Activated T-cell treated with anti-CD3 and anti-CD28 coated beads, Interleukin-2, amount 50 U/mL, for 24 hours (primary cell): ENCODE results near the gene KIF12.
A peak's percentile ranks its signal among the peaks of the same experiment; 100 is the strongest.
"Not testable (repeated sequence)": the region's sequence is repeated elsewhere in the genome, so short reads cannot be mapped to it uniquely, and the experiment has no call there.

Source experiments
- DNase-seq: peaks from one replicate; pipeline ENCODE4 v3.0.0-alpha.2; 2020
- H3K27ac Mint-ChIP-seq: 2 replicates; pipeline ENCODE4 v1.8.0; 2020; ENCODE audit warnings: mild to moderate bottlenecking, mixed read lengths
- H3K27me3 Mint-ChIP-seq: 2 replicates; pipeline ENCODE4 v1.8.0; 2020; ENCODE audit warnings: mixed read lengths
- H3K36me3 Mint-ChIP-seq: 2 replicates; pipeline ENCODE4 v1.8.0; 2020; ENCODE audit warnings: low read depth, mixed read lengths
- H3K4me1 Mint-ChIP-seq: 2 replicates; pipeline ENCODE4 v1.8.0; 2020; ENCODE audit warnings: low read depth, mixed read lengths
- H3K4me3 Mint-ChIP-seq: 2 replicates; pipeline ENCODE4 v1.8.0; 2020; ENCODE audit warnings: mild to moderate bottlenecking, moderate library complexity, mixed read lengths
- H3K9me3 Mint-ChIP-seq: 2 replicates; pipeline ENCODE4 v1.8.0; 2020; ENCODE audit warnings: mixed read lengths

KIF12 gene

GRCh38 chr9:114086607-114087006 is 12.5 kb downstream of the KIF12 start:
- Mint-ChIP-seq H3K4me1 (peaks cover 2% of the 10 kb centered on the region), H3K27me3 (no peaks in the 10 kb centered on the region), H3K27ac (no peak overlapping the region), H3K36me3 (no peaks in the 10 kb centered on the region), H3K4me3 (no peak overlapping the region), H3K9me3 (no peaks in the 10 kb centered on the region)
- DNase-seq = no peak

GRCh38 chr9:114086009-114086408 is 13.1 kb downstream of the KIF12 start:
- Mint-ChIP-seq H3K9me3 (no peaks in the 10 kb centered on the region), H3K4me3 (no peak overlapping the region), H3K27ac (no peak overlapping the region), H3K4me1 (peaks cover 2% of the 10 kb centered on the region), H3K27me3 (no peaks in the 10 kb centered on the region), H3K36me3 (no peaks in the 10 kb centered on the region)
- no peak for DNase-seq

GRCh38 chr9:114085387-114085789 is 13.7 kb downstream of the KIF12 start:
- no peaks in the 10 kb centered on the region for H3K36me3 Mint-ChIP-seq
- no peak overlapping the region for H3K4me3 Mint-ChIP-seq
- no peak overlapping the region for H3K27ac Mint-ChIP-seq
- no peaks in the 10 kb centered on the region for H3K27me3 Mint-ChIP-seq
- no peaks in the 10 kb centered on the region for H3K9me3 Mint-ChIP-seq
- peaks cover 2% of the 10 kb centered on the region for H3K4me1 Mint-ChIP-seq
- no peak for DNase-seq

GRCh38 chr9:114084282-114085073 is 14.6 kb downstream of the KIF12 start:
- Mint-ChIP-seq H3K4me1 (peaks cover 2% of the 10 kb centered on the region), H3K36me3 (no peaks in the 10 kb centered on the region)
- no peak for DNase-seq

DNA sequence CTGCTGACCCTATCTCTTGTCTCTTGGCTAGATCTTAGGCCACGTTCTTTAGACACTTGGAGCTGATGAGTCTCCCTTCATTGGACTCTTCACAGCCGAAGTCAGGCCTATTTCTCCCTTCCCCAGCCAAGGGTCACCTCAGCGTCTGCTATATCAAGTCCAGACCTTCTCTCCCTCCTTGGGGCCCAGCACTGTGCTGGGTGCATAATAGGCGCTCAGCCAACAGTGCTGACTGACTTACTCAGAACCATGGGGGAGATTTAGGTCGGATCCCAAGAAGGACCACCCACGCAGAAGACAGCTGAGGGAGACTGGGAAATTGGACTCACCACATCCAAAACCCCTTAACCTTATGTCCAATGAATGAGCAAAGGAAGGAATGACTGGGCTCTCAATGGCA is 15.4 kb downstream of the KIF12 start:
- Mint-ChIP-seq H3K36me3 (no peaks in the 10 kb centered on the region), H3K4me1 (peaks cover 2% of the 10 kb centered on the region), H3K27me3 (no peaks in the 10 kb centered on the region), H3K27ac (no peak overlapping the region), H3K9me3 (no peaks in the 10 kb centered on the region), H3K4me3 (no peak overlapping the region)
- DNase-seq = no peak

More at GRCh38 chr9:114084282-114085073, 14.6 kb downstream of the KIF12 start:
- no peaks in the 10 kb centered on the region for H3K27me3 Mint-ChIP-seq
- no peak overlapping the region for H3K27ac Mint-ChIP-seq
- H3K9me3 Mint-ChIP-seq = no peaks in the 10 kb centered on the region
- H3K4me3 Mint-ChIP-seq = no peak overlapping the region

DNA sequence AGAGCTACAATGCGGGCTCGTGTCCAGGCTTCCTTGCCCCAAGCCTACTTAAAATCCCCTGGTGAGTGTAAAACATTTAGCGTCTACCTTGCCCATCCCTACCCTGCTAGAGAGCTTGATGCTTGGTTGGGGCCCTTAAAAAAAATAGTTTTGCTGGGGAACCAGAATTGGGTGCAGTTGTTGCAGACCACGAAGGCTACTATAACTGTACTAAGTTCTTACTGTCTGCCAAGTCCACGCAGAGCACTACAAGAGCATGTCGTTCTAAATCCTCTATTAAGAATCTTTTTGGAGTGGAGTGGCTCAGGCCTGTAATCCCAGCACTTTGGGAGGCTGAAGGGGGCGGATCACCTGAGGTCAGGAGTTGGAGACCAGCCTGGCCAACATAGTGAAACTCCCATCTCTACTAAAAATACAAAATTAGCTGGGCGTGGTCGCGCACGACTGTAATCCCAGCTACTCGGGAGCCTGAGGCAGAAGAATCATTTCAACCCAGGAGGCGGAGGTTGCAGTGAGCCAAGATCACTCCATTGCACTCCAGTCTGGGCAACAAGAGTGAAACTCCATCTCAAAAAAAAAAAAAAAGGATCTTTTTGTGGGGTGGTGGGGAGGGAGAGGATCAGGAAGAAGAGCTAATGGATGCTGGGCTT is 16.2 kb downstream of the KIF12 start:
- not testable (repeated sequence) for H3K9me3 Mint-ChIP-seq, H3K27me3 Mint-ChIP-seq, H3K4me1 Mint-ChIP-seq, H3K27ac Mint-ChIP-seq, H3K36me3 Mint-ChIP-seq, DNase-seq, H3K4me3 Mint-ChIP-seq

- no peak overlapping the region for H3K27ac Mint-ChIP-seq
- no peaks in the 10 kb centered on the region for H3K9me3 Mint-ChIP-seq
- no peak overlapping the region for H3K4me3 Mint-ChIP-seq
Observed at GRCh38 chr9:114082017-114082762, 16.9 kb downstream of the KIF12 start.

DNA sequence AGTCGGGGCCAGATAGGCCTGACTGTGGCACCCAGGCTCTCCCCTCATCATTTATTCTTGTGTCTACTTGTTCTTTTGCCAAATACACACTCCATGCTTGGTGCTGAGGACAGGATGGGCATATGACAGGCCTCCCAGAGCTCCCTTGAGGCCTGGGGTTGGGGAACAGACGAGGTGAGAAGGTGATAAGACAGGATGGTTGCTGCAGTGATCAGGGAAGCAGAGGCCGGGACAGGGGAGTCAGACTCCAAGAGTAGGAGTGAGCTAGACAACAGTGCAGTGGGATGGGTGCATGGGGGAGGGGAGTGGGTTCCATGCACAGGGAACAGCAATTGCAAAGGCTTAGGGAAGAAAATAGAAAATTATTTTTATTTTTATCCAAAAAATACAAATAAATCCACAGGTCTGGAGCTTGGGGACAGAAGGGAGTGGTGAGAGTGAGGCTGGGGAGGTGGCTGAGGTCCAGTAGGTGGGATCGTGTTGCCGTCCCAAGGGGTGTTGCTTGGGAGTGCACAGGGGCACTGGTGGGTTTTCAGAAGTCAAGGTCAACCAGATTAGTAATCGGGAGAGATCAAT is 17.6 kb downstream of the KIF12 start:
- Mint-ChIP-seq H3K4me3 (no peak overlapping the region), H3K27ac (no peak overlapping the region), H3K4me1 (peaks cover 2% of the 10 kb centered on the region), H3K36me3 (no peaks in the 10 kb centered on the region), H3K9me3 (no peaks in the 10 kb centered on the region), H3K27me3 (peaks cover under 1% of the 10 kb centered on the region)
- DNase-seq = no peak

More at GRCh38 chr9:114082017-114082762, 16.9 kb downstream of the KIF12 start:
- peak; percentile 81 for DNase-seq
- H3K27me3 Mint-ChIP-seq = no peaks in the 10 kb centered on the region
- H3K4me1 Mint-ChIP-seq = peaks cover 2% of the 10 kb centered on the region
- H3K36me3 Mint-ChIP-seq = no peaks in the 10 kb centered on the region

DNA sequence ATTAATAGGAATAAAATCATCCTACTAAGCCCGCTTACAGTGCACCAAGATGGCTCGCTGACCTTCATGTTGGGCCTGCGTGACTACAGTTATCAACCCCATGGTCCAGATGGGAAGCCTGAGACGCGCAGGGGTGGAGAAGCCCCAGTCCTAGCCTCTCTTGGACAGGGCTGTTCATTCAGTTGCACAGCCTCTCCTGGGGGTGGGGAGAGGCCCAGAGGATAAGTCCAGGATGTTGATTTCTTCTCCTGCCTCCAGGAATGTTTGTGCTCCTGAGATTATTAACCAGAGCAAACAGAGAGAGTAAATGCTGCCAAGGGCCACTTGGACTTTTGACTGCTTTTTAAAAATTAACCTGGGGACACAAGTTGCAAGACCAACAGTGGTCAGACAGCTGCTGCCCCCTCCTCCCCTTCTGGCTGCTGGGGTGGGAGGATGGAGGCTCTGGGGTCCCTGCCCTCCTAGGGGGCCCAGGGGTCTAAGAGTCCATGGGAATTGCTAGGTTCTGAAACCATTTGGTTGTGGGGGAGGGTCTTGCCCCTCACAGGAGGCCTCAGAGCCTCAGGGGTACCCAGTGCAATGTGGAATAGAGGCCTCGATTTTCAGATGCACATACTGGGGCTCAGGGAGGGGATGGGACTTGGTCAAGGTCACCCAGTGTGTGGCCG is 18.2 kb downstream of the KIF12 start:
- Mint-ChIP-seq H3K27me3 (peaks cover 2% of the 10 kb centered on the region), H3K4me1 (peaks cover 2% of the 10 kb centered on the region), H3K4me3 (no peak overlapping the region), H3K36me3 (no peaks in the 10 kb centered on the region), H3K27ac (no peak overlapping the region), H3K9me3 (no peaks in the 10 kb centered on the region)
- DNase-seq = no peak

DNA sequence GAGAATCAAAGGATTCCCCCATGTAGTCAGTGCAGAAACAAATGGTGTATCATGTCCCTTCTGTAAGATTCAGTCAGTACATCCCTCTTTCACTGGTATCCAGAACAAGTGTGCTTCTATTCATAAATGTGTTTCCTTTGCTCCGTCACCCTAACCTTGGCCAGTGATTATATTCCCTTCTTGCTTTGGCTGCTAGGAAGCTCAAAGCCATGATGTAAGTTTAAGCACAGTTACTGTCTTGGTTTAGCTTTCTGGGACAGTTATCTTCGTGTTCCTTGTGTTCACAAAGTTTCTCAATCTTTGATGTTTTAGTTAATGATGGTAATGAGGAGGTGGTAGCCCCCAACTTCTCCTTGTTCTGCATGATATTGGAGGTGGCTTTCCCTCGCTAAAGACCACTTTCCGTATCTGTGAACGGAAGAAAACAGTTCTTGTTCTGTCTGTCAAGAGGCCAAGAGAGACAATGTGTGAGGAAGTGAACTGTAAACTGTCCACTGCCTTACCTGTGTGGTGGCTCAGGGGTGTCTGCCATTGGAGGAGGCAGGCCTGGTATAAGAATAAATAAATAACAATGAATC is 18.8 kb downstream of the KIF12 start:
- no peak for DNase-seq
- Mint-ChIP-seq H3K4me1 (peaks cover 2% of the 10 kb centered on the region), H3K4me3 (no peak overlapping the region), H3K36me3 (no peaks in the 10 kb centered on the region), H3K27me3 (peaks cover 2% of the 10 kb centered on the region), H3K9me3 (no peaks in the 10 kb centered on the region), H3K27ac (no peak overlapping the region)

GRCh38 chr9:114078781-114079156 is 20.3 kb downstream of the KIF12 start:
- H3K4me3 Mint-ChIP-seq = no peak overlapping the region
- no peaks in the 10 kb centered on the region for H3K36me3 Mint-ChIP-seq
- no peak for DNase-seq
- H3K27ac Mint-ChIP-seq = no peak overlapping the region
- peaks cover 2% of the 10 kb centered on the region for H3K27me3 Mint-ChIP-seq
- H3K4me1 Mint-ChIP-seq = peaks cover 2% of the 10 kb centered on the region
- H3K9me3 Mint-ChIP-seq = no peaks in the 10 kb centered on the region

DNA sequence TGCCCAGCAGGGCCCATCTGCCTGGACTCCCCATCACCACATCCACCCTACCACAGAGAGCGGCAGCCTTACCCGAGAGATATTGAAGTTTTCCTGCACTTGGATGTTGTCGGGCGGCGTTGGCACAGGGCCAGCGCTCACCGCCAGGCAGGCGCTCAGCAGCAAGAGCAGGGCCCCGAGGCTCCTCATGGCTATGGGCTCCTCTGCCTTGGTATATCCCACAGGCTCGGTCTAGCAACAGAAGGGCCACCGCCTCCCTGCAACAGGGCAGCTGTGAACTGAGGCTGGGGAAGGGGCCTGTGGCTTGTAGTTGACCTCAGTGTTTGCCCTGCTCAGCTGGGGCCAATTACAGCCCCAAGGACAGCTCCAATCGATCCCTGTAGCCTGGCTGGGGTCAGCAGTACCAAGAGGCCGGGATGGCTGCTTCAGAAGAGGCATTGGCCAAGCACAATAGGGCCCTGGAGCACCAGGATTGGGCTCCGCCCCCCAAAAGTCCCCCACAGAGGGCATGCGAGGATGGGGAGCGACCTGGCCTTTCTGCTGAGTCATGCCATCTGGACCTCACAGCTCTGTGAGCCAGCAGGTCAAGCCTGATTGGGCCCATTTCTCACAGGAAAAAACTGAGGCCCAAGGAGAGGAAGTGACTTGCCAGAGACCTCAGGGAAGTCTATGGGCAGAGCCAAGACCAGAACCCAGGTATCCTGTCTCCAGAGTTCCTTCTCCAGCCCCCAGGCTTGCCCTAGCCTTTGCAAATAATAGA is 20.9 kb downstream of the KIF12 start, which contains the start of gene AMBP:
TSS of gene AMBP (minus strand) at position 280 of the 760 bp plus-strand sequence. CDS start at position 189, 91 bp downstream.
- peaks cover 2% of the 10 kb centered on the region for H3K27me3 Mint-ChIP-seq

DNA sequence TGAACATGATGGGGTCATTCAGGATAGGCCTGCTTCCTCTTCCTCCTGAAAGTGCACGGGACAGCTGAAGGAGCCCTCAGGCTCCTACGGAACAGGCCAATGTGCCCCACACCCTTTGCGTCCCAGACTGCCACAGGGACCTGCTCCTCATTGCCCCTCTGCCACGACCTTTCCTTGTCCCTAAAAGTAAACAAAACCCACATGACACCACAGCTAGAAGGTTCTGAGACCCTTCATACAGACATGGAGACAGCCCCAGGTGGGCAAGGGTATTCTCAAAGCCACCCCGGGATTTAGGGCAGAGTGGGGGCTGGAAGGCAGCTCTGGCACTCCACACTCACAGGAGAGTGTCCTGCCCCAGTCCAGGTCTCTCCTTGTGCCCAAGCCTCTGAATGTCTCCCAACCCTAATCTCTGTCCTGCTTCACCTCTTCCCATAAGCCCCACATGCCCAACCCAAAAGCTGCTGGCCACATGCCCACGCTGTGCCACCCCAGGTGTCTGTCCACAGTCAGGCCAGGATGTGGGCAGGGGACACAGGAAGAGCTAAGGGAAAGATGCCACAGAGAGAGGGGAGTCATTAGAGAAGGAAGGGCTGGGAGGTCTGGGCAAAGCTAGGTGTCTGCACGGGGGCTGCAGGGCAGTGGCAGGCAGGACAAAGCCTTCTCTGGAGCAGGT is 21.8 kb downstream of the KIF12 start:
- Mint-ChIP-seq H3K36me3 (no peaks in the 10 kb centered on the region), H3K4me3 (no peak overlapping the region), H3K4me1 (no peaks in the 10 kb centered on the region), H3K27ac (no peak overlapping the region), H3K27me3 (peaks cover 2% of the 10 kb centered on the region), H3K9me3 (no peaks in the 10 kb centered on the region)
- DNase-seq = no peak

More for the DNA sequence above, 20.9 kb downstream of the KIF12 start, which contains the start of gene AMBP:
- H3K4me1 Mint-ChIP-seq = peaks cover 2% of the 10 kb centered on the region
- no peak within 1 kb of the TSS for H3K4me3 Mint-ChIP-seq
- H3K27ac Mint-ChIP-seq = no peak within 1 kb of the TSS
- no peak for DNase-seq
- no peaks in the 10 kb centered on the region for H3K36me3 Mint-ChIP-seq
- H3K9me3 Mint-ChIP-seq = no peaks in the 10 kb centered on the region
